Measurements from ENCODE around the gene ABHD12.

DNA sequence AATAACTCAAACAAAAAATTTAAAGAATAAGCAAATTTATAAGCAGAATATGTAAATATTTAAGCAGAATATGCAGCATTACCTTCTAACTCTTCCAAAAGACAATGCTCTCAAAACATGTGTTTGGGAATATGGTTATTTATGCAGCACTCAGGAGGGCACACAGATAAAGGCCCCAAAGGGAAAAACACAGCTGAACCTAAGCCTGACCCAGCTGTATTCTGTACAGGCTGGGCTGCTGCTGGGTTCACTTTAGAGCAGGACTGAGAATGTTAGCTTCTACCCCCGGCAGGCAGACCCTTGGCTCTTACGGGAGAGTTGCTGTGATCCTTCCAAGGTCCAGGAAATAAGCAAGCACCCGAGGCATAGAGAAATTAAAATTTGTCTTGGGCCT lies 37.3 kb downstream of the ABHD12 start:
- TF ChIP-seq, protein P1, sequence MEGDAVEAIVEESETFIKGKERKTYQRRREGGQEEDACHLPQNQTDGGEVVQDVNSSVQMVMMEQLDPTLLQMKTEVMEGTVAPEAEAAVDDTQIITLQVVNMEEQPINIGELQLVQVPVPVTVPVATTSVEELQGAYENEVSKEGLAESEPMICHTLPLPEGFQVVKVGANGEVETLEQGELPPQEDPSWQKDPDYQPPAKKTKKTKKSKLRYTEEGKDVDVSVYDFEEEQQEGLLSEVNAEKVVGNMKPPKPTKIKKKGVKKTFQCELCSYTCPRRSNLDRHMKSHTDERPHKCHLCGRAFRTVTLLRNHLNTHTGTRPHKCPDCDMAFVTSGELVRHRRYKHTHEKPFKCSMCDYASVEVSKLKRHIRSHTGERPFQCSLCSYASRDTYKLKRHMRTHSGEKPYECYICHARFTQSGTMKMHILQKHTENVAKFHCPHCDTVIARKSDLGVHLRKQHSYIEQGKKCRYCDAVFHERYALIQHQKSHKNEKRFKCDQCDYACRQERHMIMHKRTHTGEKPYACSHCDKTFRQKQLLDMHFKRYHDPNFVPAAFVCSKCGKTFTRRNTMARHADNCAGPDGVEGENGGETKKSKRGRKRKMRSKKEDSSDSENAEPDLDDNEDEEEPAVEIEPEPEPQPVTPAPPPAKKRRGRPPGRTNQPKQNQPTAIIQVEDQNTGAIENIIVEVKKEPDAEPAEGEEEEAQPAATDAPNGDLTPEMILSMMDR (conservative IDR thresholded peaks at IDR 0.05), result no peak
- no peak for TF ChIP-seq EZH2 (IDR thresholded peaks at IDR 0.05; ENCODE audit: low read depth)

Measured in PC-9 (cell line).